Articular chondrocyte of knee joint (primary cell): ENCODE data around the gene ADAMTS9. TPM values are rescaled to one million over a fixed set of nuclear protein-coding genes. Genes with fewer than 3 reads are reported as not detected.

ENCODE experiments used
- small RNA-seq: library from RNA; depleted of rRNA; stranded (forward); fragments of <200 nt; gene quantifications from one replicate; pipeline ENCODE3, GENCODE V24; 2012
- total RNA-seq: library from RNA; depleted of rRNA; stranded (reverse); fragments of >200 nt; gene quantifications from 2 replicates; pipeline ENCODE4 v1.2.3, GENCODE V29; 2012

The ADAMTS9 gene, protein sequence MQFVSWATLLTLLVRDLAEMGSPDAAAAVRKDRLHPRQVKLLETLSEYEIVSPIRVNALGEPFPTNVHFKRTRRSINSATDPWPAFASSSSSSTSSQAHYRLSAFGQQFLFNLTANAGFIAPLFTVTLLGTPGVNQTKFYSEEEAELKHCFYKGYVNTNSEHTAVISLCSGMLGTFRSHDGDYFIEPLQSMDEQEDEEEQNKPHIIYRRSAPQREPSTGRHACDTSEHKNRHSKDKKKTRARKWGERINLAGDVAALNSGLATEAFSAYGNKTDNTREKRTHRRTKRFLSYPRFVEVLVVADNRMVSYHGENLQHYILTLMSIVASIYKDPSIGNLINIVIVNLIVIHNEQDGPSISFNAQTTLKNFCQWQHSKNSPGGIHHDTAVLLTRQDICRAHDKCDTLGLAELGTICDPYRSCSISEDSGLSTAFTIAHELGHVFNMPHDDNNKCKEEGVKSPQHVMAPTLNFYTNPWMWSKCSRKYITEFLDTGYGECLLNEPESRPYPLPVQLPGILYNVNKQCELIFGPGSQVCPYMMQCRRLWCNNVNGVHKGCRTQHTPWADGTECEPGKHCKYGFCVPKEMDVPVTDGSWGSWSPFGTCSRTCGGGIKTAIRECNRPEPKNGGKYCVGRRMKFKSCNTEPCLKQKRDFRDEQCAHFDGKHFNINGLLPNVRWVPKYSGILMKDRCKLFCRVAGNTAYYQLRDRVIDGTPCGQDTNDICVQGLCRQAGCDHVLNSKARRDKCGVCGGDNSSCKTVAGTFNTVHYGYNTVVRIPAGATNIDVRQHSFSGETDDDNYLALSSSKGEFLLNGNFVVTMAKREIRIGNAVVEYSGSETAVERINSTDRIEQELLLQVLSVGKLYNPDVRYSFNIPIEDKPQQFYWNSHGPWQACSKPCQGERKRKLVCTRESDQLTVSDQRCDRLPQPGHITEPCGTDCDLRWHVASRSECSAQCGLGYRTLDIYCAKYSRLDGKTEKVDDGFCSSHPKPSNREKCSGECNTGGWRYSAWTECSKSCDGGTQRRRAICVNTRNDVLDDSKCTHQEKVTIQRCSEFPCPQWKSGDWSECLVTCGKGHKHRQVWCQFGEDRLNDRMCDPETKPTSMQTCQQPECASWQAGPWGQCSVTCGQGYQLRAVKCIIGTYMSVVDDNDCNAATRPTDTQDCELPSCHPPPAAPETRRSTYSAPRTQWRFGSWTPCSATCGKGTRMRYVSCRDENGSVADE (N-terminal part only)
- 4.6 and 7.5 TPM in 2 replicates for total RNA-seq

DNA sequence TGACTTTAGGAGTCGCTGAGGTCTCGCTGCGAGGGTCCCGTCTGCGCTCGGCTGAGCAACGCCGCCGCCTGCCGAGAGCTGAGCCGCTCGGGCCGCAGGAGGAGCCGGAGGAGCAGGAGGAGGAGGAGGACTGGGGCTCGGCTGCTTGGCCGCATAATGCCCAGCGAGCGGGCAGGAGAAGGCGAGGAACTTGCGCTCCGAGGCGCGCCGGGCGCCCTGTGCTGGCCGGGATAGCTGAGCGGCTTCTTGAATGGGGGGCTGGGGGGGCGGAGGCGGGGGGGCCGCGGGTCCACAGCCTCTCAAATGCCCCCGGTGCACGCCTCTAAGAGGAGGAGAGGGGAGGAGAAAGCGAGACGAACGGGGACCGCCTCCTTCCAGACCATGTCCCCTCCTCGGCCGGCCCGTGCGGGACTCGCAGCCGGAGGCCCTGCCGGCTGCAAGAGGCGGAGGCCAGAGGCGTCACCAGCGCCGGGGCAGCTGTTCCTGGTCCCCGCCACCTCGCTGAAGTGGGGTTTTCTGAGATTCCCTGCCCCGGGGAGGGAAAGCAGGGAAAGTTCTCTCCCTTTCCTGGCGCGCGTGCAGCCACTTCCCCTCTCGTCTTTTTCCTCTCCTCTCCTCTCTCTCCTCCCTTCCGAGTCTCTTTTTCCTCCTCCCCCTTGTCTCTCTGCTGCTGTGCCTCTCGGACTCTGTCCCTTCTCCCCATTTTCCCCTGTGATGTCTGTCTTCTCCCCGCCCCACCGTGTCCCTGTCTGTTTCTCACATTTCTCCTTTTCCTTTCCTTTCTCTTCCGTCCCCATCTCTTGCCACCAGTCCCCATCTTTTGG, at the start of gene ADAMTS9:
ADAMTS9 (minus strand) TSS at position 220 of the 824 bp plus-strand sequence. CDS start 343 bp downstream, outside the sequence.

Small RNA genes within 50 kb of the gene (small RNA-seq; reads per million reads assigned to genes)
- not detected for gene RNU6-739P
